SK-N-SH treated with all-trans-retinoic acid at 6 μM for 48 hours (cell line): ENCODE measurements around the gene SOX6.

Experiments
- ATAC-seq: fragments of 200-7000 bp; cut with Tn5 transposase; 3 replicates; pipeline ENCODE4 v1.9.1; 2020; ENCODE audit warnings: mild to moderate bottlenecking, moderate library complexity
- ARNTL ChIP-seq: fragments of 450-650 bp; formaldehyde crosslinking; IDR thresholded peaks from 2 replicates; pipeline ENCODE4 v1.5.0; 2020; ENCODE audit warnings: low read depth, mild to moderate bottlenecking, moderate library complexity, borderline replicate concordance
- BACH2 ChIP-seq: fragments of 250-450 bp; sonication (Bioruptor Pico); IDR thresholded peaks from 2 replicates; pipeline ENCODE4 v1.9.0; 2021; ENCODE audit warnings: mild to moderate bottlenecking, borderline replicate concordance
- CSDC2 ChIP-seq: fragments of 250-450 bp; sonication (Bioruptor Pico); IDR thresholded peaks from 2 replicates; pipeline ENCODE4 v1.5.0; 2020; ENCODE audit warnings: mild to moderate bottlenecking, moderate library complexity
- ESRRG ChIP-seq: fragments of 250-450 bp; sonication (Bioruptor Pico); IDR thresholded peaks from 2 replicates; pipeline ENCODE4 v1.6.1; 2021; ENCODE audit warnings: mild to moderate bottlenecking
- OSR1 ChIP-seq: fragments of 250-450 bp; sonication (Bioruptor Pico); IDR thresholded peaks from 2 replicates; pipeline ENCODE4 v1.8.0; 2022; ENCODE audit warnings: moderate library complexity, mild to moderate bottlenecking, inconsistent platforms
- PPARA ChIP-seq: fragments of 250-450 bp; sonication (Bioruptor Pico); IDR thresholded peaks from 2 replicates; pipeline ENCODE4 v1.5.0; 2020; ENCODE audit warnings: mild to moderate bottlenecking, borderline replicate concordance
- RARB ChIP-seq: fragments of 250-450 bp; sonication (Bioruptor Pico); IDR thresholded peaks from 2 replicates; pipeline ENCODE4 v1.8.0; 2021; ENCODE audit warnings: mild to moderate bottlenecking, moderate library complexity
- SNAI2 ChIP-seq: fragments of 250-450 bp; sonication (Bioruptor Pico); IDR thresholded peaks from 2 replicates; pipeline ENCODE4 v1.5.0; 2020; ENCODE audit warnings: mild to moderate bottlenecking, moderate library complexity
- TCF4 ChIP-seq: fragments of 250-450 bp; sonication (Bioruptor Pico); IDR thresholded peaks from 2 replicates; pipeline ENCODE4 v1.8.0; 2021; ENCODE audit warnings: mild to moderate bottlenecking, moderate library complexity, borderline replicate concordance
- TOX ChIP-seq: fragments of 250-450 bp; sonication (Bioruptor Pico); IDR thresholded peaks from 2 replicates; pipeline ENCODE4 v1.8.0; 2021; ENCODE audit warnings: mild to moderate bottlenecking, moderate library complexity, borderline replicate concordance
- ZC3H10 ChIP-seq: fragments of 250-450 bp; sonication (Bioruptor Pico); IDR thresholded peaks from 2 replicates; pipeline ENCODE4 v1.5.1; 2021; ENCODE audit warnings: mild to moderate bottlenecking, moderate library complexity
- ZFP3 ChIP-seq: fragments of 250-450 bp; sonication (Bioruptor Pico); IDR thresholded peaks from 2 replicates; pipeline ENCODE4 v1.5.0; 2020; ENCODE audit warnings: mild to moderate bottlenecking, moderate library complexity
- ZFP30 ChIP-seq: fragments of 450-650 bp; formaldehyde crosslinking; IDR thresholded peaks from 2 replicates; pipeline ENCODE4 v1.5.0; 2022; ENCODE audit warnings: mild to moderate bottlenecking, moderate library complexity
- ZNF70 ChIP-seq: fragments of 450-650 bp; formaldehyde crosslinking; IDR thresholded peaks from 2 replicates; pipeline ENCODE4 v1.5.0; 2020; ENCODE audit warnings: mild to moderate bottlenecking, moderate library complexity
- ZNF8 ChIP-seq: fragments of 450-650 bp; formaldehyde crosslinking; IDR thresholded peaks from 2 replicates; pipeline ENCODE4 v1.5.0; 2020; ENCODE audit warnings: mild to moderate bottlenecking, moderate library complexity
- TF ChIP-seq, protein P1 (sequence below): fragments of 250-450 bp; sonication (Bioruptor Pico); IDR thresholded peaks from 2 replicates; pipeline ENCODE4 v1.8.0; 2021; ENCODE audit warnings: low read depth, mild to moderate bottlenecking, moderate library complexity, borderline replicate concordance
- TF ChIP-seq, protein P2 (sequence below): fragments of 250-450 bp; sonication (Bioruptor Pico); IDR thresholded peaks from 2 replicates; pipeline ENCODE4 v1.5.1; 2021; ENCODE audit warnings: mild to moderate bottlenecking, moderate library complexity
- TF ChIP-seq, protein P3 (sequence below): fragments of 250-450 bp; sonication (Bioruptor Pico); IDR thresholded peaks from 2 replicates; pipeline ENCODE4 v1.8.0; 2020; ENCODE audit warnings: mild to moderate bottlenecking, moderate library complexity, borderline replicate concordance
- TF ChIP-seq, protein P4 (sequence below): fragments of 250-450 bp; sonication (Bioruptor Pico); IDR thresholded peaks from 2 replicates; pipeline ENCODE4 v1.5.0; 2020; ENCODE audit warnings: mild to moderate bottlenecking, moderate library complexity

SOX6 gene

GRCh38 chr11:15976433-15977045 lies 379.8 kb downstream of the SOX6 start (continued):
- TF ChIP-seq, protein P1, sequence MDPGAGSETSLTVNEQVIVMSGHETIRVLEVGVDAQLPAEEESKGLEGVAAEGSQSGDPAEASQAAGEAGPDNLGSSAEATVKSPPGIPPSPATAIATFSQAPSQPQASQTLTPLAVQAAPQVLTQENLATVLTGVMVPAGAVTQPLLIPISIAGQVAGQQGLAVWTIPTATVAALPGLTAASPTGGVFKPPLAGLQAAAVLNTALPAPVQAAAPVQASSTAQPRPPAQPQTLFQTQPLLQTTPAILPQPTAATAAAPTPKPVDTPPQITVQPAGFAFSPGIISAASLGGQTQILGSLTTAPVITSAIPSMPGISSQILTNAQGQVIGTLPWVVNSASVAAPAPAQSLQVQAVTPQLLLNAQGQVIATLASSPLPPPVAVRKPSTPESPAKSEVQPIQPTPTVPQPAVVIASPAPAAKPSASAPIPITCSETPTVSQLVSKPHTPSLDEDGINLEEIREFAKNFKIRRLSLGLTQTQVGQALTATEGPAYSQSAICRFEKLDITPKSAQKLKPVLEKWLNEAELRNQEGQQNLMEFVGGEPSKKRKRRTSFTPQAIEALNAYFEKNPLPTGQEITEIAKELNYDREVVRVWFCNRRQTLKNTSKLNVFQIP, result no peak
- no peak for TF ChIP-seq ESRRG (CRISPR knock-in tag)
- no peak for TF ChIP-seq TOX (CRISPR knock-in tag)

- ATAC-seq, result no peak
- TF ChIP-seq ESRRG (CRISPR knock-in tag) (no peak), BACH2 (no peak), TCF4 (no peak), SNAI2 (no peak), ZNF8 (CRISPR knock-in tag) (no peak), RARB (CRISPR knock-in tag) (no peak), ARNTL (CRISPR knock-in tag) (no peak)
- TF ChIP-seq, protein P2, sequence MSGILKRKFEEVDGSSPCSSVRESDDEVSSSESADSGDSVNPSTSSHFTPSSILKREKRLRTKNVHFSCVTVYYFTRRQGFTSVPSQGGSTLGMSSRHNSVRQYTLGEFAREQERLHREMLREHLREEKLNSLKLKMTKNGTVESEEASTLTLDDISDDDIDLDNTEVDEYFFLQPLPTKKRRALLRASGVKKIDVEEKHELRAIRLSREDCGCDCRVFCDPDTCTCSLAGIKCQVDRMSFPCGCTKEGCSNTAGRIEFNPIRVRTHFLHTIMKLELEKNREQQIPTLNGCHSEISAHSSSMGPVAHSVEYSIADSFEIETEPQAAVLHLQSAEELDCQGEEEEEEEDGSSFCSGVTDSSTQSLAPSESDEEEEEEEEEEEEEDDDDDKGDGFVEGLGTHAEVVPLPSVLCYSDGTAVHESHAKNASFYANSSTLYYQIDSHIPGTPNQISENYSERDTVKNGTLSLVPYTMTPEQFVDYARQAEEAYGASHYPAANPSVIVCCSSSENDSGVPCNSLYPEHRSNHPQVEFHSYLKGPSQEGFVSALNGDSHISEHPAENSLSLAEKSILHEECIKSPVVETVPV (CRISPR knock-in tag), result no peak
- TF ChIP-seq, all 23 proteins: peak for 0
Observed at GRCh38 chr11:15975742-15976141, 380.6 kb downstream of the SOX6 start.

DNA sequence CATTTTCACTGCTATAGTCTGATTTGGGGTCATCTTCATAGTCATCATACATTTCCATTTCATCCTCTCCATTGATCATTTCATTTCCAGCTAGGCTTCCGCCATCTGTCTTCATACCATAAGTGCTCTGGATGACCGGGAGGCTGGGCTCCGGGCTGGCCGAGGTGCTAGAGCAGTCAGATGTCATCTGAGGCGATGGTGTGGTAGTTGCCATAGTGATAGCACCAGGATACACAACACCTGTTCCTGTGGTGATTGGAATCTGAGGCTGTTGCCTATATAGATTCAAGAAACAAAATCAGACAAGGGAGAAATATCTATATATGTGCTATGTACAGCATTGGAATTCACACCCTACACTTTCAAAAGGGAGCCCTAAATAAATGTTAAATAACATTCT lies 383.5 kb downstream of the SOX6 start:
- TF ChIP-seq RARB (CRISPR knock-in tag) (no peak), CSDC2 (CRISPR knock-in tag) (no peak), ESRRG (CRISPR knock-in tag) (no peak), SNAI2 (no peak), ZNF8 (CRISPR knock-in tag) (no peak), ZC3H10 (no peak), ZFP3 (no peak), ZNF70 (no peak), TOX (CRISPR knock-in tag) (no peak), OSR1 (CRISPR knock-in tag) (no peak)
- TF ChIP-seq, protein P3, sequence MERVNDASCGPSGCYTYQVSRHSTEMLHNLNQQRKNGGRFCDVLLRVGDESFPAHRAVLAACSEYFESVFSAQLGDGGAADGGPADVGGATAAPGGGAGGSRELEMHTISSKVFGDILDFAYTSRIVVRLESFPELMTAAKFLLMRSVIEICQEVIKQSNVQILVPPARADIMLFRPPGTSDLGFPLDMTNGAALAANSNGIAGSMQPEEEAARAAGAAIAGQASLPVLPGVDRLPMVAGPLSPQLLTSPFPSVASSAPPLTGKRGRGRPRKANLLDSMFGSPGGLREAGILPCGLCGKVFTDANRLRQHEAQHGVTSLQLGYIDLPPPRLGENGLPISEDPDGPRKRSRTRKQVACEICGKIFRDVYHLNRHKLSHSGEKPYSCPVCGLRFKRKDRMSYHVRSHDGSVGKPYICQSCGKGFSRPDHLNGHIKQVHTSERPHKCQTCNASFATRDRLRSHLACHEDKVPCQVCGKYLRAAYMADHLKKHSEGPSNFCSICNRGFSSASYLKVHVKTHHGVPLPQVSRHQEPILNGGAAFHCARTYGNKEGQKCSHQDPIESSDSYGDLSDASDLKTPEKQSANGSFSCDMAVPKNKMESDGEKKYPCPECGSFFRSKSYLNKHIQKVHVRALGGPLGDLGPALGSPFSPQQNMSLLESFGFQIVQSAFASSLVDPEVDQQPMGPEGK (CRISPR knock-in tag), result no peak
- TF ChIP-seq, protein P4, sequence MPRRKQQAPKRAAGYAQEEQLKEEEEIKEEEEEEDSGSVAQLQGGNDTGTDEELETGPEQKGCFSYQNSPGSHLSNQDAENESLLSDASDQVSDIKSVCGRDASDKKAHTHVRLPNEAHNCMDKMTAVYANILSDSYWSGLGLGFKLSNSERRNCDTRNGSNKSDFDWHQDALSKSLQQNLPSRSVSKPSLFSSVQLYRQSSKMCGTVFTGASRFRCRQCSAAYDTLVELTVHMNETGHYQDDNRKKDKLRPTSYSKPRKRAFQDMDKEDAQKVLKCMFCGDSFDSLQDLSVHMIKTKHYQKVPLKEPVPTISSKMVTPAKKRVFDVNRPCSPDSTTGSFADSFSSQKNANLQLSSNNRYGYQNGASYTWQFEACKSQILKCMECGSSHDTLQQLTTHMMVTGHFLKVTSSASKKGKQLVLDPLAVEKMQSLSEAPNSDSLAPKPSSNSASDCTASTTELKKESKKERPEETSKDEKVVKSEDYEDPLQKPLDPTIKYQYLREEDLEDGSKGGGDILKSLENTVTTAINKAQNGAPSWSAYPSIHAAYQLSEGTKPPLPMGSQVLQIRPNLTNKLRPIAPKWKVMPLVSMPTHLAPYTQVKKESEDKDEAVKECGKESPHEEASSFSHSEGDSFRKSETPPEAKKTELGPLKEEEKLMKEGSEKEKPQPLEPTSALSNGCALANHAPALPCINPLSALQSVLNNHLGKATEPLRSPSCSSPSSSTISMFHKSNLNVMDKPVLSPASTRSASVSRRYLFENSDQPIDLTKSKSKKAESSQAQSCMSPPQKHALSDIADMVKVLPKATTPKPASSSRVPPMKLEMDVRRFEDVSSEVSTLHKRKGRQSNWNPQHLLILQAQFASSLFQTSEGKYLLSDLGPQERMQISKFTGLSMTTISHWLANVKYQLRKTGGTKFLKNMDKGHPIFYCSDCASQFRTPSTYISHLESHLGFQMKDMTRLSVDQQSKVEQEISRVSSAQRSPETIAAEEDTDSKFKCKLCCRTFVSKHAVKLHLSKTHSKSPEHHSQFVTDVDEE (CRISPR knock-in tag), result no peak
- ATAC-seq, result no peak

DNA sequence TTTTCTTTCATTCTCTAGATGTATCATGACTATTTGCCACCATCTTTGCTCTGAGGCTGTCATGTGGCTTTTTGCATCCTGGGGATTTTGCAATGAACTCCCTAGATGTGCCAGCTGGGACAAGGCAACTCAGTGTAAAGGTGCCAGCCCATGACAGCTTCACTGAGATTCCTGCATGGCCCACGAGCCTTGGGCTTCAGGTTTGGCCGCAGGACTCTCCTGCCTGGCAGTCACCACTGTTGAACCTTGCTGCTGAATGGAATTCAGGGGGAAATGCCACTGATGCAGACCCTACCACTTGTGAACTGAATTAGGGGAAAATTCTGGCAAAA lies 385.2 kb downstream of the SOX6 start:
- no peak for ATAC-seq
- no peak for TF ChIP-seq ZFP30 (CRISPR knock-in tag)
- no peak for TF ChIP-seq CSDC2 (CRISPR knock-in tag)
- no peak for TF ChIP-seq OSR1 (CRISPR knock-in tag)
- TF ChIP-seq ZNF70, result no peak
- TF ChIP-seq, protein P4 (CRISPR knock-in tag), result no peak
- TF ChIP-seq ZC3H10, result no peak
- no peak for TF ChIP-seq PPARA (CRISPR knock-in tag)
- no peak for TF ChIP-seq TCF4
- TF ChIP-seq, protein P1, result no peak
